Mesendoderm (in vitro differentiated cells): Measurements from ENCODE around the gene OR2AT4.
A peak's percentile ranks its signal among the peaks of the same experiment; 100 is the strongest.

Source experiments
- DNase-seq: peaks from one replicate; pipeline ENCODE4 v3.0.0; 2013
- H2AK5ac ChIP-seq: 2 replicates; pipeline ENCODE4 v1.6.1; 2013; ENCODE audit warnings: low read length, inconsistent platforms
- H2BK120ac ChIP-seq: 2 replicates; pipeline ENCODE4 v1.6.1; 2013; ENCODE audit warnings: low read depth, mild to moderate bottlenecking, low read length, moderate library complexity, mixed read lengths
- H2BK15ac ChIP-seq: replicated peaks from 2 replicates; pipeline ENCODE4 v1.6.1; 2013; ENCODE audit warnings: low read depth, mild to moderate bottlenecking, moderate library complexity
- H2BK5ac ChIP-seq: 2 replicates; pipeline ENCODE4 v1.6.1; 2013; ENCODE audit warnings: low read length, inconsistent platforms
- H3K18ac ChIP-seq: 2 replicates; pipeline ENCODE4 v1.6.1; 2013; ENCODE audit warnings: mild to moderate bottlenecking, low read length, mixed read lengths
- H3K23ac ChIP-seq: one replicate; pipeline ENCODE4 v1.6.1; 2013; ENCODE audit warnings: low read length
- H3K27ac ChIP-seq: 2 replicates; pipeline ENCODE4 v1.5.1; 2013; ENCODE audit warnings: low read depth, mild to moderate bottlenecking, inconsistent platforms, low read length, moderate library complexity
- H3K27me3 ChIP-seq: 2 replicates; pipeline ENCODE4 v1.6.1; 2013; ENCODE audit warnings: low read length, control low read depth, mild to moderate bottlenecking, inconsistent platforms; ENCODE audit not compliant: insufficient read depth, poor library complexity
- H3K36me3 ChIP-seq: 2 replicates; pipeline ENCODE4 v1.6.1; 2013; ENCODE audit warnings: low read length, inconsistent platforms; ENCODE audit not compliant: control insufficient read depth, insufficient read depth
- H3K4ac ChIP-seq: one replicate; pipeline ENCODE4 v1.6.1; 2013; ENCODE audit warnings: low read depth, mild to moderate bottlenecking, low read length, moderate library complexity
- H3K4me1 ChIP-seq: 2 replicates; pipeline ENCODE4 v1.6.1; 2013; ENCODE audit warnings: low read depth, low read length, inconsistent platforms; ENCODE audit not compliant: control insufficient read depth
- H3K4me2 ChIP-seq: 2 replicates; pipeline ENCODE4 v1.6.1; 2013; ENCODE audit warnings: low read length
- H3K4me3 ChIP-seq: 2 replicates; pipeline ENCODE4 v1.5.1; 2013; ENCODE audit warnings: mild to moderate bottlenecking, low read length
- H3K56ac ChIP-seq: one replicate; pipeline ENCODE4 v1.6.1; 2013; ENCODE audit warnings: low read length
- H3K79me1 ChIP-seq: 2 replicates; pipeline ENCODE4 v1.6.1; 2013; ENCODE audit warnings: low read length, inconsistent platforms
- H3K79me2 ChIP-seq: 2 replicates; pipeline ENCODE4 v1.6.1; 2013; ENCODE audit warnings: mild to moderate bottlenecking, low read length; ENCODE audit not compliant: control insufficient read depth, insufficient read depth
- H3K9ac ChIP-seq: 2 replicates; pipeline ENCODE4 v1.6.1; 2013; ENCODE audit warnings: low read length, inconsistent platforms
- H4K5ac ChIP-seq: one replicate; pipeline ENCODE4 v1.6.1; 2013; ENCODE audit warnings: low read length
- H4K8ac ChIP-seq: one replicate; pipeline ENCODE4 v1.6.1; 2013; ENCODE audit warnings: low read depth, mild to moderate bottlenecking, control low read depth, low read length, moderate library complexity
- WGBS: extraction: QIAGEN DNeasy Blood & Tissue Kit; methylation state at CpG from one replicate; pipeline ENCODE4 v1.1.7; 2013; ENCODE audit warnings: low lambda C conversion rate, missing lambda C conversion rate; ENCODE audit not compliant: insufficient coverage; ENCODE audit errors: extremely low coverage; 5-methylcytosine and 5-hydroxymethylcytosine counted together

The OR2AT4 gene

GRCh38 chr11:75072582-75072981, 24.1 kb downstream of the OR2AT4 start:
- Histone ChIP-seq H3K79me2 (no peaks in the 10 kb centered on the region), H3K4me1 (no peaks in the 10 kb centered on the region), H2BK120ac (no peak overlapping the region), H3K4ac (no peak overlapping the region), H3K27ac (no peak overlapping the region), H4K5ac (no peak overlapping the region), H3K18ac (no peak overlapping the region), H3K79me1 (no peaks in the 10 kb centered on the region), H3K36me3 (no peaks in the 10 kb centered on the region), H3K27me3 (no peaks in the 10 kb centered on the region), H2AK5ac (no peak overlapping the region), H3K56ac (peak overlapping the region; percentile 15), H3K23ac (no peak overlapping the region), H4K8ac (no peak overlapping the region), H3K4me2 (no peak overlapping the region), H3K9ac (no peak overlapping the region), H2BK15ac (no peak overlapping the region), H3K4me3 (no peak overlapping the region), H2BK5ac (no peak overlapping the region)
- peak; percentile 40 for DNase-seq
- no CpG with 5 or more reads among the region's 2 CpGs for WGBS

- Histone ChIP-seq H2BK5ac (no peak overlapping the region), H3K79me1 (no peaks in the 10 kb centered on the region), H4K8ac (no peak overlapping the region), H2BK120ac (no peak overlapping the region), H3K4ac (no peak overlapping the region), H4K5ac (no peak overlapping the region), H3K36me3 (no peaks in the 10 kb centered on the region), H2AK5ac (no peak overlapping the region), H2BK15ac (no peak overlapping the region), H3K18ac (no peak overlapping the region), H3K79me2 (no peaks in the 10 kb centered on the region), H3K4me3 (no peak overlapping the region), H3K4me1 (no peaks in the 10 kb centered on the region), H3K4me2 (no peak overlapping the region), H3K56ac (no peak overlapping the region), H3K27me3 (no peaks in the 10 kb centered on the region), H3K23ac (no peak overlapping the region), H3K27ac (no peak overlapping the region), H3K9ac (no peak overlapping the region)
- no CpG with 5 or more reads among the region's 4 CpGs for WGBS
- DNase-seq, result no peak
Observed at GRCh38 chr11:75069473-75069872, 27.2 kb downstream of the OR2AT4 start.

DNA sequence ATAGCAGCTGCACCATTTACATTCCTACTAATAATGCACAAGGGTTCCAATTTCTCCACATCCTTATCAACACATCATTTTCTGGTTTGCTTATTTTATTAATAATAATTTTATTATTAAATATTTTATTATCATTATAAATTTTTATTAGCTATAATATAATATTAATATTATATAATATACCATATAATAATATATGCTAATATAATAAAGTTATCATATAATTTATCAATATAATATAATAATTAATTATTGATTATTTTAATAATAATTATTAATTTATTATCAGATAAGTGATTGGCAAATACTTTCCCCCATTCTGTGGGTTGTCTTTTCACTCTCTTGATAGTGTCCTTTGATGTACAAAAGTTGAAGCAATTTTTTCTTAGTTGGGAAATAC, 27.7 kb downstream of the OR2AT4 start:
- no peaks in the 10 kb centered on the region for H3K4me1 ChIP-seq
- no peak overlapping the region for H3K4ac ChIP-seq
- no peak overlapping the region for H3K23ac ChIP-seq

DNA sequence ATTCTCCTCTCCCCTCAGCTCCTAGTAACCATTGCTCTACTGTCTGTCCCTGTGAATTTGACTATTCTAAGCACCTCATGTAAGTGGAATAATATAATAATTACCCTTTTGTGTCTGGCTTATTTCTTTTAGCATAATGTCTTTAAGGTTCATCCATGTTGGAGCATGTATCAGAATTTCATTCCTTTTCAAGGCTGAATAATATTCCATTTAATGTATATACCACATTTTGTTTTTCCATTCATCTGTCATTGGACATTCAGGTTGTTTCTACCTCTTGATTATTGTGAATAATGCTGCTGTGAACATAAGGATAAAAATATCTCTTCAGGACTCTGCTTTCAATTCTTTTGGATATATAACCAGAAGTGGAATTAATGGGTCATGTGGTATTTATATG, 28.1 kb downstream of the OR2AT4 start:
- H3K79me2 ChIP-seq, result no peaks in the 10 kb centered on the region
- no peak overlapping the region for H4K5ac ChIP-seq
- no peaks in the 10 kb centered on the region for H3K79me1 ChIP-seq
- H3K56ac ChIP-seq, result no peak overlapping the region
- H3K4ac ChIP-seq, result no peak overlapping the region
- H3K27me3 ChIP-seq, result no peaks in the 10 kb centered on the region
- no peak overlapping the region for H2BK120ac ChIP-seq
- H3K36me3 ChIP-seq, result no peaks in the 10 kb centered on the region
- no peak overlapping the region for H2BK15ac ChIP-seq
- H3K18ac ChIP-seq, result no peak overlapping the region
- H3K4me1 ChIP-seq, result no peaks in the 10 kb centered on the region
- no peak overlapping the region for H2AK5ac ChIP-seq
- no peak for DNase-seq
- H3K23ac ChIP-seq, result no peak overlapping the region
- no peak overlapping the region for H3K4me2 ChIP-seq
- H3K27ac ChIP-seq, result no peak overlapping the region
- H3K4me3 ChIP-seq, result no peak overlapping the region
- no peak overlapping the region for H2BK5ac ChIP-seq
- H3K9ac ChIP-seq, result no peak overlapping the region
- H4K8ac ChIP-seq, result no peak overlapping the region

More for the DNA sequence above, 27.7 kb downstream of the OR2AT4 start:
- H3K4me3 ChIP-seq, result no peak overlapping the region
- no peak overlapping the region for H3K4me2 ChIP-seq
- no peak for DNase-seq
- no peaks in the 10 kb centered on the region for H3K36me3 ChIP-seq
- no peak overlapping the region for H3K9ac ChIP-seq
- no peak overlapping the region for H2BK15ac ChIP-seq
- H4K5ac ChIP-seq, result no peak overlapping the region
- H3K27ac ChIP-seq, result no peak overlapping the region
- no peak overlapping the region for H2BK5ac ChIP-seq
- no peak overlapping the region for H2BK120ac ChIP-seq
- H3K79me1 ChIP-seq, result no peaks in the 10 kb centered on the region
- H2AK5ac ChIP-seq, result no peak overlapping the region
- H3K27me3 ChIP-seq, result no peaks in the 10 kb centered on the region
- no peaks in the 10 kb centered on the region for H3K79me2 ChIP-seq
- no peak overlapping the region for H3K18ac ChIP-seq
- H3K56ac ChIP-seq, result no peak overlapping the region
- H4K8ac ChIP-seq, result no peak overlapping the region

- no peak overlapping the region for H4K8ac ChIP-seq
- H3K56ac ChIP-seq, result no peak overlapping the region
- no peak overlapping the region for H3K18ac ChIP-seq
- H2BK15ac ChIP-seq, result no peak overlapping the region
- H3K4ac ChIP-seq, result no peak overlapping the region
- no peaks in the 10 kb centered on the region for H3K36me3 ChIP-seq
- H3K9ac ChIP-seq, result no peak overlapping the region
- H2BK120ac ChIP-seq, result no peak overlapping the region
- H3K79me2 ChIP-seq, result no peaks in the 10 kb centered on the region
- H3K4me2 ChIP-seq, result no peak overlapping the region
- no peaks in the 10 kb centered on the region for H3K79me1 ChIP-seq
- no peak overlapping the region for H3K4me3 ChIP-seq
- no peaks in the 10 kb centered on the region for H3K4me1 ChIP-seq
- no peak overlapping the region for H2BK5ac ChIP-seq
- H2AK5ac ChIP-seq, result no peak overlapping the region
- no peak overlapping the region for H3K27ac ChIP-seq
- DNase-seq, result no peak
- H3K23ac ChIP-seq, result no peak overlapping the region
- no peak overlapping the region for H4K5ac ChIP-seq
- no CpG with 5 or more reads among the region's 7 CpGs for WGBS
- H3K27me3 ChIP-seq, result no peaks in the 10 kb centered on the region
Observed at GRCh38 chr11:75066061-75066460, 30.6 kb downstream of the OR2AT4 start.

GRCh38 chr11:75063741-75064314, 32.8 kb downstream of the OR2AT4 start:
- H3K56ac ChIP-seq, result no peak overlapping the region
- no peak overlapping the region for H2BK15ac ChIP-seq
- no peak overlapping the region for H3K18ac ChIP-seq
- no peak overlapping the region for H3K27ac ChIP-seq
- no peak overlapping the region for H3K23ac ChIP-seq
- no peak overlapping the region for H2BK5ac ChIP-seq
- no peaks in the 10 kb centered on the region for H3K27me3 ChIP-seq
- WGBS, result no CpG with 5 or more reads among the region's 3 CpGs
- H3K9ac ChIP-seq, result no peak overlapping the region
- H2AK5ac ChIP-seq, result no peak overlapping the region
- DNase-seq, result no peak
- H3K4me2 ChIP-seq, result no peak overlapping the region
- H3K36me3 ChIP-seq, result no peaks in the 10 kb centered on the region
- no peaks in the 10 kb centered on the region for H3K79me2 ChIP-seq
- H3K4me3 ChIP-seq, result no peak overlapping the region
- no peak overlapping the region for H4K8ac ChIP-seq
- H4K5ac ChIP-seq, result no peak overlapping the region
- no peaks in the 10 kb centered on the region for H3K79me1 ChIP-seq
- H3K4ac ChIP-seq, result no peak overlapping the region
- no peak overlapping the region for H2BK120ac ChIP-seq
- H3K4me1 ChIP-seq, result no peaks in the 10 kb centered on the region
